Activated T-cell treated with anti-CD3 and anti-CD28 coated beads for 48 hours (primary cell): ENCODE measurements around the gene LTBP1.
"Not testable (repeated sequence)": the region's sequence is repeated elsewhere in the genome, so short reads cannot be mapped to it uniquely, and the experiment has no call there.

Experiments
- DNase-seq: peaks from one replicate; pipeline ENCODE4 v3.0.0-alpha.2; 2020; ENCODE audit warnings: low read depth

Gene LTBP1

GRCh38 chr2:33040541-33040940, 93.8 kb downstream of the LTBP1 start:
- no peak for DNase-seq

GRCh38 chr2:33042265-33042664, 95.5 kb downstream of the LTBP1 start:
- DNase-seq = no peak

GRCh38 chr2:33042819-33043218, 96.1 kb downstream of the LTBP1 start:
- DNase-seq = no peak

- no peak for DNase-seq
These were observed 101.2 kb downstream of the LTBP1 start for GRCh38 chr2:33047939-33048338.

GRCh38 chr2:33051586-33052360, 105.0 kb downstream of the LTBP1 start:
- DNase-seq = no peak

GRCh38 chr2:33052361-33052735, 105.6 kb downstream of the LTBP1 start:
- DNase-seq = no peak

GRCh38 chr2:33052795-33053194, 106.0 kb downstream of the LTBP1 start:
- not testable (repeated sequence) for DNase-seq

GRCh38 chr2:33056170-33056569, 109.4 kb downstream of the LTBP1 start:
- DNase-seq = no peak

GRCh38 chr2:33057307-33058028, 110.7 kb downstream of the LTBP1 start:
- DNase-seq = not testable (repeated sequence)

- no peak for DNase-seq
These were observed 112.1 kb downstream of the LTBP1 start for GRCh38 chr2:33058716-33059470.

GRCh38 chr2:33059471-33060156, 112.9 kb downstream of the LTBP1 start:
- DNase-seq = no peak

GRCh38 chr2:33060405-33060804, 113.7 kb downstream of the LTBP1 start:
- DNase-seq = no peak

- no peak for DNase-seq
These were observed 116.0 kb downstream of the LTBP1 start for GRCh38 chr2:33062665-33063250.

GRCh38 chr2:33064349-33064801, 117.6 kb downstream of the LTBP1 start:
- no peak for DNase-seq

GRCh38 chr2:33067598-33067997, 120.8 kb downstream of the LTBP1 start:
- DNase-seq = no peak

- DNase-seq = no peak
These were observed 121.5 kb downstream of the LTBP1 start for GRCh38 chr2:33068261-33068660.

GRCh38 chr2:33069894-33070651, 123.3 kb downstream of the LTBP1 start:
- peak; percentile 35 for DNase-seq

GRCh38 chr2:33071591-33071990, 124.8 kb downstream of the LTBP1 start:
- DNase-seq = no peak

- DNase-seq = no peak
These were observed 125.9 kb downstream of the LTBP1 start for GRCh38 chr2:33072614-33073013.

- no peak for DNase-seq
These were observed 126.3 kb downstream of the LTBP1 start for GRCh38 chr2:33073018-33073417.

- DNase-seq = no peak
These were observed 127.4 kb downstream of the LTBP1 start for GRCh38 chr2:33074197-33074596.
